ENCODE results near the gene PCSK5. TPM values are rescaled to one million over a fixed set of nuclear protein-coding genes. Genes with fewer than 3 reads are reported as not detected.

PCSK5 gene
- 1 to 10 TPM; 4.2 to 6.1 TPM for polyA plus RNA-seq

DNA sequence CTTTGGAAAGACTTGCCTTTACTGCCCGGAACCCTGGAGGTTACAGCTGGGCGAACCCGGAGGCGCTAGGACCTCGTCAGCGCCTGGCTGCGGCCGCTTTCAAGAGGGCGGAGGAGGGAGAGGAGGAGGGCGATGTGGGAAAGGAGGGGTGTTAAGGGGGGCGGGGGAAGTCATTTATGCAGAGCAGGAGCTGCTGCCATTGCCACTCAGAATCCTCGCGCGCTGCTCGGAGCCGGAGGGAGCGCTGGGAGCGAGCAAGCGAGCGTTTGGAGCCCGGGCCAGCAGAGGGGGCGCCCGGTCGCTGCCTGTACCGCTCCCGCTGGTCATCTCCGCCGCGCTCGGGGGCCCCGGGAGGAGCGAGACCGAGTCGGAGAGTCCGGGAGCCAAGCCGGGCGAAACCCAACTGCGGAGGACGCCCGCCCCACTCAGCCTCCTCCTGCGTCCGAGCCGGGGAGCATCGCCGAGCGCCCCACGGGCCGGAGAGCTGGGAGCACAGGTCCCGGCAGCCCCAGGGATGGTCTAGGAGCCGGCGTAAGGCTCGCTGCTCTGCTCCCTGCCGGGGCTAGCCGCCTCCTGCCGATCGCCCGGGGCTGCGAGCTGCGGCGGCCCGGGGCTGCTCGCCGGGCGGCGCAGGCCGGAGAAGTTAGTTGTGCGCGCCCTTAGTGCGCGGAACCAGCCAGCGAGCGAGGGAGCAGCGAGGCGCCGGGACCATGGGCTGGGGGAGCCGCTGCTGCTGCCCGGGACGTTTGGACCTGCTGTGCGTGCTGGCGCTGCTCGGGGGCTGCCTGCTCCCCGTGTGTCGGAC lies at the start of gene PCSK5:
Gene PCSK5, plus strand, starts transcription at position 202 of the 805 bp plus-strand sequence. Its CDS starts 509 bp downstream, at position 711.
- Histone ChIP-seq H3K4me1 (ENCODE audit: control insufficient read depth in 2 of 2, insufficient read depth in 2 of 2, low read length in 1 of 2) (peaks cover 0 to 2% of the 10 kb centered on the region in 2 donors), H3K36me3 (ENCODE audit: control insufficient read depth in 2 of 2, insufficient read depth in 2 of 2, low read length in 1 of 2) (no peaks in the 10 kb centered on the region), H3K9me3 (ENCODE audit: control insufficient read depth in 2 of 2, insufficient read depth in 1 of 2, low read depth in 1 of 2, low read length in 1 of 2) (peaks cover 0 to 2% of the 10 kb centered on the region in 2 donors), H3K27ac (ENCODE audit: low read depth in 2 of 2, low read length in 1 of 2) (peak within 1 kb of the TSS; percentile 84 to 93), H3K27me3 (ENCODE audit: control insufficient read depth in 1 of 2, insufficient read depth in 2 of 2, low read length in 2 of 2) (no peaks in the 10 kb centered on the region), H3K4me3 (ENCODE audit: low read depth in 1 of 2, low read length in 2 of 2) (peak within 1 kb of the TSS; percentile 76 to 84)
- 1% methylated on average over 73 to 83 of the region's 83 CpGs for WGBS, 2 donors

DNA sequence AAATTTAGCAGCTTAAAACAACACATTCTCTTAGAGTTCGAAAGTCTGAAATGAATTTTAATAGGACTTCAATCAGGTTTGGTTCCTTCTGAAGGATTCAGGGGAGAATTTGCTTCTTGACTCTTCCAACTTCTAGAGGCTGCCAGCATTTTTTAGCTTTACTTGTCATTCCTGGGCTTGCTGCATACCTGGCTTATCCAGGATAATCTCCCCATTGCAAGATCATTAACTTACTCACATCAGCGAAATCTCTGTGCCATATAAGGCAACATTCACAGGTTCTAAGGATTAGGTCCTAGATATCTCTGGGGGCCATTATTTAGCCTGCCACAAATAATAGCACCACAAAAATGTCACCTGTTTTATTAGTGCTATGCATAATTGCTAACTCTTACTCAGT lies 46.2 kb upstream of the PCSK5 start:
- H3K27ac ChIP-seq (ENCODE audit: low read depth in 2 of 2, low read length in 1 of 2), result no peak overlapping the region
- H3K4me1 ChIP-seq (ENCODE audit: control insufficient read depth in 2 of 2, insufficient read depth in 2 of 2, low read length in 1 of 2), result no peaks in the 10 kb centered on the region
- no peaks in the 10 kb centered on the region for H3K36me3 ChIP-seq (ENCODE audit: control insufficient read depth in 2 of 2, insufficient read depth in 2 of 2, low read length in 1 of 2)
- peaks cover 0 to 2% of the 10 kb centered on the region in 2 donors for H3K9me3 ChIP-seq (ENCODE audit: control insufficient read depth in 2 of 2, insufficient read depth in 1 of 2, low read depth in 1 of 2, low read length in 1 of 2)
- WGBS, 2 donors, result 46 to 52% methylated on average over 2 of the region's 2 CpGs
- peaks cover 0 to 5% of the 10 kb centered on the region in 2 donors for H3K27me3 ChIP-seq (ENCODE audit: control insufficient read depth in 1 of 2, insufficient read depth in 2 of 2, low read length in 2 of 2)
- no peak overlapping the region for H3K4me3 ChIP-seq (ENCODE audit: low read depth in 1 of 2, low read length in 2 of 2)

DNA sequence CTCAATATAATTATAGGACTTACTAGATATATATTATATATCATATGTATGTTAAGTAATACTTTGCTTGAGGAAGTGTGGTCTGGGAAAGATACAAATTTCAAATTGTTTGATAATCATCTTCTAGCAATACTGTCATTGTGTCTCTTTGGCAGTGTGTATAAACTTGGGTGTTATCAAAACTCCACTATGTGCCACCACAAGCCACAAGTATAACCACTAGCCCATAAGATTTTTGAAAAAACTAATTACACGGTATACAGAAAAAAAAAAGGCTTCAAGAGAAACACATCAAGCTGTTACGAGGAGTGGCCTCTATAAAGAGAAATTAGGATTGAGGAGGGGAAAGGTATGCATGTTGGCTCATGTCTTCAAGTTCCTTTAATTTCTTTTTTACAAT lies 44.7 kb upstream of the PCSK5 start:
- Histone ChIP-seq H3K4me3 (ENCODE audit: low read depth in 1 of 2, low read length in 2 of 2) (no peak overlapping the region), H3K4me1 (ENCODE audit: control insufficient read depth in 2 of 2, insufficient read depth in 2 of 2, low read length in 1 of 2) (no peaks in the 10 kb centered on the region), H3K27me3 (ENCODE audit: control insufficient read depth in 1 of 2, insufficient read depth in 2 of 2, low read length in 2 of 2) (peaks cover 0 to 5% of the 10 kb centered on the region in 2 donors), H3K36me3 (ENCODE audit: control insufficient read depth in 2 of 2, insufficient read depth in 2 of 2, low read length in 1 of 2) (no peaks in the 10 kb centered on the region), H3K9me3 (ENCODE audit: control insufficient read depth in 2 of 2, insufficient read depth in 1 of 2, low read depth in 1 of 2, low read length in 1 of 2) (peaks cover 0 to 2% of the 10 kb centered on the region in 2 donors), H3K27ac (ENCODE audit: low read depth in 2 of 2, low read length in 1 of 2) (no peak overlapping the region)
- 76 to 78% methylated on average over 2 of the region's 2 CpGs for WGBS, 2 donors

DNA sequence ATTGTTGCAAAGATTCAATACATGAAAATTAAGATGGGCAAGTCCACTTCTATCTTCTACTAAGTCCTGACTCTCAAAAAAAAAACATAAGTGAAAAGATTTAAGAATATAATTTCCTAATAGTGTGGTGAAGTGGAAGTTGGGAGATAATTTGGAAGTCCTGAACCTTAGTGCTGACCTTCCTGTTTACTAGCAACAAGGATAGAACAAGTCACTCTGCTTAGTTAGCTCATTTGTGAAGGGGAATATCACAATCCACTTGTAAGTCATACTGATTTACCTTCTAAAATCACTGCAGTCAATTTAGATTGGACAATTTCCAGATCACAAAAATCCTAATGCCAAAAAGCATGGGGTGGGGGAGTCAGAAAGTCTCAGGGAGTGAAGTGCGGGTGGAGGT lies 43.4 kb upstream of the PCSK5 start:
- Histone ChIP-seq H3K36me3 (ENCODE audit: control insufficient read depth in 2 of 2, insufficient read depth in 2 of 2, low read length in 1 of 2) (no peaks in the 10 kb centered on the region), H3K4me1 (ENCODE audit: control insufficient read depth in 2 of 2, insufficient read depth in 2 of 2, low read length in 1 of 2) (no peaks in the 10 kb centered on the region), H3K4me3 (ENCODE audit: low read depth in 1 of 2, low read length in 2 of 2) (no peak overlapping the region), H3K27ac (ENCODE audit: low read depth in 2 of 2, low read length in 1 of 2) (no peak overlapping the region), H3K9me3 (ENCODE audit: control insufficient read depth in 2 of 2, insufficient read depth in 1 of 2, low read depth in 1 of 2, low read length in 1 of 2) (peaks cover 0 to 2% of the 10 kb centered on the region in 2 donors), H3K27me3 (ENCODE audit: control insufficient read depth in 1 of 2, insufficient read depth in 2 of 2, low read length in 2 of 2) (peaks cover 0 to under 1% of the 10 kb centered on the region in 2 donors)
- WGBS, 2 donors, result 91 to 96% methylated on average over 1 of the region's 1 CpG

GRCh38 chr9:75850459-75851200 lies 39.8 kb upstream of the PCSK5 start:
- Histone ChIP-seq H3K4me3 (ENCODE audit: low read depth in 1 of 2, low read length in 2 of 2) (no peak overlapping the region), H3K27me3 (ENCODE audit: control insufficient read depth in 1 of 2, insufficient read depth in 2 of 2, low read length in 2 of 2) (no peaks in the 10 kb centered on the region), H3K9me3 (ENCODE audit: control insufficient read depth in 2 of 2, insufficient read depth in 1 of 2, low read depth in 1 of 2, low read length in 1 of 2) (no peaks in the 10 kb centered on the region), H3K4me1 (ENCODE audit: control insufficient read depth in 2 of 2, insufficient read depth in 2 of 2, low read length in 1 of 2) (no peaks in the 10 kb centered on the region), H3K36me3 (ENCODE audit: control insufficient read depth in 2 of 2, insufficient read depth in 2 of 2, low read length in 1 of 2) (no peaks in the 10 kb centered on the region), H3K27ac (ENCODE audit: low read depth in 2 of 2, low read length in 1 of 2) (no peak overlapping the region)
- 88 to 91% methylated on average over 9 of the region's 9 CpGs for WGBS, 2 donors

- no peak overlapping the region for H3K4me3 ChIP-seq (ENCODE audit: low read depth in 1 of 2, low read length in 2 of 2)
- no peaks in the 10 kb centered on the region for H3K27me3 ChIP-seq (ENCODE audit: control insufficient read depth in 1 of 2, insufficient read depth in 2 of 2, low read length in 2 of 2)
- H3K36me3 ChIP-seq (ENCODE audit: control insufficient read depth in 2 of 2, insufficient read depth in 2 of 2, low read length in 1 of 2), result no peaks in the 10 kb centered on the region
- no peaks in the 10 kb centered on the region for H3K4me1 ChIP-seq (ENCODE audit: control insufficient read depth in 2 of 2, insufficient read depth in 2 of 2, low read length in 1 of 2)
- no peak overlapping the region for H3K27ac ChIP-seq (ENCODE audit: low read depth in 2 of 2, low read length in 1 of 2)
- WGBS, 2 donors, result 61 to 62% methylated on average over 6 of the region's 6 CpGs
- no peaks in the 10 kb centered on the region for H3K9me3 ChIP-seq (ENCODE audit: control insufficient read depth in 2 of 2, insufficient read depth in 1 of 2, low read depth in 1 of 2, low read length in 1 of 2)
Observed at GRCh38 chr9:75851917-75852316, 38.6 kb upstream of the PCSK5 start.

DNA sequence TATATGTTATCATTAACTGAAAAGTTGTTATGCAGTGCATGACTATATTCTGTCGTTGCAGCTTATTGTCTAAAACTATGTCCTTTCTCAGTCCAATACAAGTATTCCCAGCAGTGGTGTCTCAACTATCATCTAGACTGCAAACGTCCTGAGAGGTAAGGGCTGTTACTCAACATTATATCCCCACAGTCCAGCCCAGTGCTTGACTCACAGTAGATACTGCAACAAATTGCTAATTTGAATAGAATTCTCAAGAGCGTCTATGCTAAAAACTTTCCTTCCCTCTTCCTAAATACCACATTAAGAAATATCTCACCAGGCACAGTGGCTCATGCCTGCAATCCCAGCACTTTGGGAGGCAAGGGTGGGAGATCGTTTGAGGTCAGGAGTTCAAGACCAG lies 37.7 kb upstream of the PCSK5 start:
- 83 to 86% methylated on average over 4 of the region's 4 CpGs for WGBS, 2 donors
- Histone ChIP-seq H3K27ac (ENCODE audit: low read depth in 2 of 2, low read length in 1 of 2) (no peak overlapping the region), H3K4me1 (ENCODE audit: control insufficient read depth in 2 of 2, insufficient read depth in 2 of 2, low read length in 1 of 2) (no peaks in the 10 kb centered on the region), H3K27me3 (ENCODE audit: control insufficient read depth in 1 of 2, insufficient read depth in 2 of 2, low read length in 2 of 2) (no peaks in the 10 kb centered on the region), H3K9me3 (ENCODE audit: control insufficient read depth in 2 of 2, insufficient read depth in 1 of 2, low read depth in 1 of 2, low read length in 1 of 2) (no peaks in the 10 kb centered on the region), H3K4me3 (ENCODE audit: low read depth in 1 of 2, low read length in 2 of 2) (no peak overlapping the region), H3K36me3 (ENCODE audit: control insufficient read depth in 2 of 2, insufficient read depth in 2 of 2, low read length in 1 of 2) (no peaks in the 10 kb centered on the region)

DNA sequence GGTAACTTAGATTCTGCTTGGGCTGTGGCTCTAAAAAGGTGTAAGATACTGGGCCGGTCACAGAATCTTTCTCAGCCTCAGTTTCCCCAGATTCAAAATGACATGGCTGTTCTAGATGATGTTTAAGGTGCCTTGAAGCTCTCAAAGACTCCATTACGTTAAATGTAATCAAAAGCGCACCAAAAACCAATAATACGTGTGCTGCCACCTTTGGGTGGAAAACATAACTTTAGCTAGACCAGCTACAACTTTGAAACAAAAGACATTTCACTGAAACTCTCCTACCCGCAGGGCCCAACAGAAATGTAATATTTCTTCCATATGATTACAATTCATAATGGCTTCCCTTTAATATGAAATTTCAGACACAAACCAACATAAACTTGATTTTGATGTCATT lies 35.0 kb upstream of the PCSK5 start:
- H3K4me1 ChIP-seq (ENCODE audit: control insufficient read depth in 2 of 2, insufficient read depth in 2 of 2, low read length in 1 of 2), result no peaks in the 10 kb centered on the region
- no peaks in the 10 kb centered on the region for H3K9me3 ChIP-seq (ENCODE audit: control insufficient read depth in 2 of 2, insufficient read depth in 1 of 2, low read depth in 1 of 2, low read length in 1 of 2)
- H3K27ac ChIP-seq (ENCODE audit: low read depth in 2 of 2, low read length in 1 of 2), result no peak overlapping the region
- H3K27me3 ChIP-seq (ENCODE audit: control insufficient read depth in 1 of 2, insufficient read depth in 2 of 2, low read length in 2 of 2), result no peaks in the 10 kb centered on the region
- H3K36me3 ChIP-seq (ENCODE audit: control insufficient read depth in 2 of 2, insufficient read depth in 2 of 2, low read length in 1 of 2), result no peaks in the 10 kb centered on the region
- no peak overlapping the region for H3K4me3 ChIP-seq (ENCODE audit: low read depth in 1 of 2, low read length in 2 of 2)
- WGBS, 2 donors, result 40 to 45% methylated on average over 5 of the region's 5 CpGs

DNA sequence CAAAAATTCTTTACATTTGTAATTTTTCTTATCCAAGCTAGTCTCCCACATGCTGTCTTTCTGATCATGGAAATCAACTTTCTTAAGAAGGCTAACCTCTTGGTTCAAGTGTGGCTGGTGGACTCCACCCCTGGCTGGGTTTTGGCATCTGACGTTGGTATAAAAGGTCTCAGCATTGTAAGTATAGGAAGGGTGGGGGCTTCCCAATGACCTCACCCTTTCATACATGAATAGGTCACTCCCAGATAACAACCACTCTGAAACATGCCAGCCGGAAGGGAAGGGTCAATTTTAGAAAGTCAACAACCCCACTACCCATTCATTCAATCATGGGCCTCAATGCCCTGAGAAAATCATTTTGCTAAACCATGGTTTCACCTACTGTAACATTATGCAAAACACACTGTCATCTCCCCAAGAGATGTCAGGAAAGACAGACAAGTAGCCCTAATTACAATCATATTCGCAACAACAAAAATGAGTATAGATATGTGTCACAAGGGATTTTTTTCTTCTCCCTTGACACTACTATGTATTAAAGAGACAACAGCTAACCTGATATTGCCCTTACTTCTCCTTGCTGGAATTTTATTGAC lies 31.9 kb upstream of the PCSK5 start:
- Histone ChIP-seq H3K4me1 (ENCODE audit: control insufficient read depth in 2 of 2, insufficient read depth in 2 of 2, low read length in 1 of 2) (no peaks in the 10 kb centered on the region), H3K27ac (ENCODE audit: low read depth in 2 of 2, low read length in 1 of 2) (no peak overlapping the region), H3K9me3 (ENCODE audit: control insufficient read depth in 2 of 2, insufficient read depth in 1 of 2, low read depth in 1 of 2, low read length in 1 of 2) (no peaks in the 10 kb centered on the region), H3K36me3 (ENCODE audit: control insufficient read depth in 2 of 2, insufficient read depth in 2 of 2, low read length in 1 of 2) (no peaks in the 10 kb centered on the region), H3K4me3 (ENCODE audit: low read depth in 1 of 2, low read length in 2 of 2) (no peak overlapping the region), H3K27me3 (ENCODE audit: control insufficient read depth in 1 of 2, insufficient read depth in 2 of 2, low read length in 2 of 2) (no peaks in the 10 kb centered on the region)
- 68 to 73% methylated on average over 3 of the region's 3 CpGs for WGBS, 2 donors

All from esophagus (tissue), 2 donors.